GM12875 (cell line): ENCODE measurements around the gene IMPDH1.

ENCODE experiments used
- H3K4me3 ChIP-seq: one replicate; pipeline ENCODE4 v1.5.1; 2011; ENCODE audit warnings: low read depth, low read length, control low read depth
- CTCF ChIP-seq: IDR thresholded peaks from 2 replicates; pipeline ENCODE4 v1.5.1; 2011; ENCODE audit warnings: low read depth, mild to moderate bottlenecking, control low read depth, inconsistent platforms, low read length, moderate library complexity, borderline replicate concordance; ENCODE audit not compliant: insufficient read depth

The IMPDH1 gene

GRCh38 chr7:128359939-128360338 lies 49.8 kb downstream of the IMPDH1 start:
- no peak overlapping the region for H3K4me3 ChIP-seq
- TF ChIP-seq CTCF = no peak

GRCh38 chr7:128359336-128359735 lies 50.4 kb downstream of the IMPDH1 start:
- no peak for TF ChIP-seq CTCF

GRCh38 chr7:128358233-128358632 lies 51.5 kb downstream of the IMPDH1 start:
- no peak for TF ChIP-seq CTCF
- H3K4me3 ChIP-seq = no peak overlapping the region

More at GRCh38 chr7:128359336-128359735, 50.4 kb downstream of the IMPDH1 start:
- H3K4me3 ChIP-seq = no peak overlapping the region

GRCh38 chr7:128357217-128357613 lies 52.6 kb downstream of the IMPDH1 start:
- TF ChIP-seq CTCF = no peak
- no peak overlapping the region for H3K4me3 ChIP-seq

- no peak overlapping the region for H3K4me3 ChIP-seq
- no peak for TF ChIP-seq CTCF
These were observed 53.1 kb downstream of the IMPDH1 start for GRCh38 chr7:128356546-128357216.

GRCh38 chr7:128353610-128354009 lies 56.2 kb downstream of the IMPDH1 start:
- no peak for TF ChIP-seq CTCF
- H3K4me3 ChIP-seq = no peak overlapping the region

GRCh38 chr7:128353189-128353588 lies 56.6 kb downstream of the IMPDH1 start:
- H3K4me3 ChIP-seq = no peak overlapping the region
- no peak for TF ChIP-seq CTCF
